Measurements from ENCODE around the gene JMJD4. TPM values are rescaled to one million over a fixed set of nuclear protein-coding genes. Genes with fewer than 3 reads are reported as not detected.
A peak's percentile ranks its signal among the peaks of the same experiment; 100 is the strongest.

Gene JMJD4
- total RNA-seq, 1 donor from 2014 or later: 18.2 TPM

- Mint-ChIP-seq H3K27me3 (ENCODE audit: unreplicated experiment) (no peaks in the 10 kb centered on the region), H3K27ac (ENCODE audit: unreplicated experiment) (no peak overlapping the region), H3K9me3 (ENCODE audit: unreplicated experiment) (no peaks in the 10 kb centered on the region), H3K36me3 (ENCODE audit: unreplicated experiment) (peaks cover 17% of the 10 kb centered on the region), H3K4me3 (ENCODE audit: unreplicated experiment) (no peak overlapping the region), H3K4me1 (ENCODE audit: unreplicated experiment) (peaks cover 6% of the 10 kb centered on the region)
- peak; percentile 79 for DNase-seq (ENCODE audit: extremely low spot score, unreplicated experiment)
- TF ChIP-seq, protein P1, sequence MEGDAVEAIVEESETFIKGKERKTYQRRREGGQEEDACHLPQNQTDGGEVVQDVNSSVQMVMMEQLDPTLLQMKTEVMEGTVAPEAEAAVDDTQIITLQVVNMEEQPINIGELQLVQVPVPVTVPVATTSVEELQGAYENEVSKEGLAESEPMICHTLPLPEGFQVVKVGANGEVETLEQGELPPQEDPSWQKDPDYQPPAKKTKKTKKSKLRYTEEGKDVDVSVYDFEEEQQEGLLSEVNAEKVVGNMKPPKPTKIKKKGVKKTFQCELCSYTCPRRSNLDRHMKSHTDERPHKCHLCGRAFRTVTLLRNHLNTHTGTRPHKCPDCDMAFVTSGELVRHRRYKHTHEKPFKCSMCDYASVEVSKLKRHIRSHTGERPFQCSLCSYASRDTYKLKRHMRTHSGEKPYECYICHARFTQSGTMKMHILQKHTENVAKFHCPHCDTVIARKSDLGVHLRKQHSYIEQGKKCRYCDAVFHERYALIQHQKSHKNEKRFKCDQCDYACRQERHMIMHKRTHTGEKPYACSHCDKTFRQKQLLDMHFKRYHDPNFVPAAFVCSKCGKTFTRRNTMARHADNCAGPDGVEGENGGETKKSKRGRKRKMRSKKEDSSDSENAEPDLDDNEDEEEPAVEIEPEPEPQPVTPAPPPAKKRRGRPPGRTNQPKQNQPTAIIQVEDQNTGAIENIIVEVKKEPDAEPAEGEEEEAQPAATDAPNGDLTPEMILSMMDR (IDR thresholded peaks at IDR 0.05): no peak
Measured at GRCh38 chr1:227779685-227780084, 44.6 kb upstream of the JMJD4 start.

DNA sequence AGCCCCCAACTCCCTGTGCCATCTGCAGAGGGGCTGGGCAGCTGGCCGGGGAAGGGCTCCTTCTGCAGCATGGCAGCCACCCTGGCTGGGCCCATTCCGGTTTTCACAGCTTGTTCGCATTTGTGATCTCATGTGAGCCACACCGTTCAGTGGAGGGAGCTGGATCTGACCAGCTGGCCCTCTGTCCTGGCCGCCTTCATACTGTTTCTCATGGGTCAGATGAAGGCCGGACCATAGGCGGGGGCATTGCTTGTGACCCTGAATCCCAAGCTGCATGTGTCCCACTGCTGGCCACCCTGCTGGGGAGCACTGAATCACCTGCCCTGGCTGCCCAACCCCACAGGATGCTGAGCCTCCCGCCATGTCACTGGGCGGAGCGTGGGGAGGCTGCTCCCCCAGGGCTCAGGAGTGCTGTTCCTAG is 43.9 kb upstream of the JMJD4 start:
- DNase-seq (ENCODE audit: extremely low spot score, unreplicated experiment): peak; percentile 65
- Mint-ChIP-seq H3K27ac (ENCODE audit: unreplicated experiment) (no peak overlapping the region), H3K4me3 (ENCODE audit: unreplicated experiment) (no peak overlapping the region), H3K36me3 (ENCODE audit: unreplicated experiment) (peaks cover 18% of the 10 kb centered on the region), H3K4me1 (ENCODE audit: unreplicated experiment) (peaks cover 6% of the 10 kb centered on the region), H3K27me3 (ENCODE audit: unreplicated experiment) (no peaks in the 10 kb centered on the region), H3K9me3 (ENCODE audit: unreplicated experiment) (no peaks in the 10 kb centered on the region)
- TF ChIP-seq, protein P1 (IDR thresholded peaks at IDR 0.05): no peak

GRCh38 chr1:227778401-227778947 is 43.4 kb upstream of the JMJD4 start:
- TF ChIP-seq, protein P1 (IDR thresholded peaks at IDR 0.05): no peak
- peak; percentile 54 for DNase-seq (ENCODE audit: extremely low spot score, unreplicated experiment)
- Mint-ChIP-seq H3K4me3 (ENCODE audit: unreplicated experiment) (no peak overlapping the region), H3K36me3 (ENCODE audit: unreplicated experiment) (peaks cover 18% of the 10 kb centered on the region), H3K27me3 (ENCODE audit: unreplicated experiment) (no peaks in the 10 kb centered on the region), H3K4me1 (ENCODE audit: unreplicated experiment) (peaks cover 6% of the 10 kb centered on the region), H3K9me3 (ENCODE audit: unreplicated experiment) (no peaks in the 10 kb centered on the region), H3K27ac (ENCODE audit: unreplicated experiment) (no peak overlapping the region)

GRCh38 chr1:227777646-227778045 is 42.5 kb upstream of the JMJD4 start:
- H3K36me3 Mint-ChIP-seq (ENCODE audit: unreplicated experiment): peaks cover 13% of the 10 kb centered on the region
- TF ChIP-seq, protein P1 (IDR thresholded peaks at IDR 0.05): no peak
- H3K4me3 Mint-ChIP-seq (ENCODE audit: unreplicated experiment): no peak overlapping the region
- DNase-seq (ENCODE audit: extremely low spot score, unreplicated experiment): no peak
- no peak overlapping the region for H3K27ac Mint-ChIP-seq (ENCODE audit: unreplicated experiment)
- no peaks in the 10 kb centered on the region for H3K9me3 Mint-ChIP-seq (ENCODE audit: unreplicated experiment)
- peaks cover 6% of the 10 kb centered on the region for H3K4me1 Mint-ChIP-seq (ENCODE audit: unreplicated experiment)
- H3K27me3 Mint-ChIP-seq (ENCODE audit: unreplicated experiment): no peaks in the 10 kb centered on the region

DNA sequence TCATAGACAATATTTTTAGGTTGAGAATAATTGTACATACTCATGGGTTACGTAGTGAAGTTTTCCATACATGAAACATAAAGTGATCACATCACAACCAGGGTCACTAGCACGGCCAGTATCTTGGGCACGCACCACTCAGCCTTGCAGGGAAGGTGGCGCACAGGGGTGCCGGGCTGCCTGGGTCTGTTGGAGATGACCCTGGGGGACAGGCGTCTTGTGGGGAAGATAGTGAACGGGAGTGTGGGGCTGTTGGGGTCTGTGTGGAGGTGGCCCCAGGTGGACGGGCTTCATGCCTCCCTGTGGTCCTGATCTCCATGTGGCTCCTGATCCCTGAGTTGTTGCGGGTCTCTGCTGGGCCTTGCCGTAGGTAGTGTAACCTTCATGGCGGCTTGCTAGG is 42.1 kb upstream of the JMJD4 start:
- DNase-seq (ENCODE audit: extremely low spot score, unreplicated experiment): no peak
- TF ChIP-seq, protein P1 (IDR thresholded peaks at IDR 0.05): no peak

More for the DNA sequence above, 42.1 kb upstream of the JMJD4 start:
- no peaks in the 10 kb centered on the region for H3K27me3 Mint-ChIP-seq (ENCODE audit: unreplicated experiment)
- H3K36me3 Mint-ChIP-seq (ENCODE audit: unreplicated experiment): peaks cover 8% of the 10 kb centered on the region
- H3K4me3 Mint-ChIP-seq (ENCODE audit: unreplicated experiment): no peak overlapping the region
- no peaks in the 10 kb centered on the region for H3K9me3 Mint-ChIP-seq (ENCODE audit: unreplicated experiment)
- peaks cover 6% of the 10 kb centered on the region for H3K4me1 Mint-ChIP-seq (ENCODE audit: unreplicated experiment)
- H3K27ac Mint-ChIP-seq (ENCODE audit: unreplicated experiment): no peak overlapping the region

All from osteocyte (in vitro differentiated cells).